Heart right ventricle (tissue), 16 donors: ENCODE results near the gene EVI5L. TPM values are rescaled to one million over a fixed set of nuclear protein-coding genes. Genes with fewer than 3 reads are reported as not detected.

Experiments
- ATAC-seq, 8 donors: fragments of 200-7000 bp; cut with Tn5 transposase; one replicate each; pipeline ENCODE4 v1.9.1; 2020; ENCODE audit warnings: mild to moderate bottlenecking in 8 of 8, moderate library complexity in 8 of 8, moderate number of reproducible peaks in 1 of 8
- DNase-seq, 2 donors: peaks; one replicate each; pipeline ENCODE4 v3.0.0-alpha.2; 2020
- H3K27ac ChIP-seq, 10 donors: fragments of 200-600 bp; sonication (generic) in 2 of 10; one replicate each; pipeline versions ENCODE4 v1.5.0 to v1.8.0; 2020 to 2022; ENCODE audit warnings: mild to moderate bottlenecking in 3 of 10
- H3K27me3 ChIP-seq, 7 donors: fragments of 200-600 bp; one replicate each; pipeline ENCODE4 v1.8.0; 2021 to 2022; ENCODE audit warnings: mild to moderate bottlenecking in 2 of 7
- H3K36me3 ChIP-seq, 9 donors: fragments of 200-600 bp; sonication (generic) in 1 of 9; one replicate each; pipeline versions ENCODE4 v1.5.0 to v1.8.0; 2020 to 2022; ENCODE audit warnings: mild to moderate bottlenecking in 2 of 9
- H3K4me1 ChIP-seq, 9 donors: fragments of 200-600 bp; sonication (generic) in 1 of 9; one replicate each; pipeline versions ENCODE4 v1.5.0 to v1.8.0; 2020 to 2022; ENCODE audit warnings: mild to moderate bottlenecking in 4 of 9
- H3K4me3 ChIP-seq, 10 donors: fragments of 200-600 bp; sonication (generic) in 2 of 10; one replicate each; pipeline versions ENCODE4 v1.5.0 to v1.8.0; 2020 to 2022; ENCODE audit warnings: mild to moderate bottlenecking in 7 of 10, moderate library complexity in 2 of 10
- H3K9me3 ChIP-seq, 11 donors: fragments of 200-600 bp in 10 of 11; sonication (generic) in 2 of 11; one replicate each; pipeline versions ENCODE4 v1.5.0 to v1.8.0; 2013 to 2022; ENCODE audit warnings: mild to moderate bottlenecking in 2 of 11, control low read depth in 1 of 11, moderate library complexity in 1 of 11
- CTCF ChIP-seq, 9 donors: fragments of 200-600 bp; sonication (generic) in 2 of 9; IDR thresholded peaks; one replicate each; pipeline versions ENCODE4 v1.5.0 to v1.8.0; 2021 to 2022; ENCODE audit warnings: antibody characterized with exemption in 9 of 9, mild to moderate bottlenecking in 5 of 9, moderate library complexity in 1 of 9
- WGBS, 2 donors: extraction: QIAGEN DNeasy Blood & Tissue Kit; methylation state at CpG; one replicate each; pipeline ENCODE4 v1.1.7; 2013; ENCODE audit warnings: inconsistent platforms in 1 of 2; 5-methylcytosine and 5-hydroxymethylcytosine counted together
- intact Hi-C, 10 donors: fragments of 100-400 bp; cut with DNase I; formaldehyde crosslinking; loops; one replicate each; pipeline versions ENCODE4 v1.11.1 to v1.14.2; 2022
- polyA plus RNA-seq, 2 donors: library from polyadenylated mRNA; stranded (reverse); fragments of 200-250 nt; gene quantifications; one replicate each; pipeline ENCODE4 v1.2.3, GENCODE V29; 2013
- total RNA-seq, 10 donors: library from RNA; stranded (reverse); fragmentation: NEBNext Ultra II Directional in 3 of 10; extraction: Animal tissue kit (Norgen Biotek cat#: 25700) in 3 of 10; gene quantifications; one replicate each; pipeline versions ENCODE4 v1.2.1 to v1.2.4, GENCODE V29; 2021 to 2023
- donor health status: Arrhythmogenic right ventricular cardiomyopathy.
- donor health status: ischemic (EF 13 %, LVEDD 7.1; RV severe dilation, severe dysfunction).
- donor health status: healthy with polysubstance abuse.
- donor health status: DM: no; HTN: yes; CAD: no.
- donor health status: DM: no; HTN: no; CAD: no.
- donor health status: ischemic (EF 25% LVEDD 6.9; RV normal size, moderate dysfunction).
- donor health status: ischemic (EF 25% LVEDD 5.7; RV mildly dilated, moderate dysfunction).
- donor health status: healthy.
- donor health status: DM: yes; HTN: yes; CAD: no.
- donor health status: Ischemic cardiomyopathy.
- donor health status: ischemic (EF 35%, LVEDD 5.7; RV mildly dilated, moderate dysfunction).
- donor health status: nonischemic (EF 11% LVEDD 7.7; RV severe dilation, severe dysfunction).
- donor health status: DM: yes; HTN: yes; CAD: no.
- donor health status: PGD.
- donor health status: ischemic (EF 29% LVEDD 5.4; RV normal size, mild dysfunction).
- donor health status: nonischemic (EF 23%, LVEDD 6.1; RV moderate dilation, normal function).

Gene EVI5L
- total and polyA plus RNA-seq, 12 donors: 12.9 to 26.3 (median 20.3) TPM

GRCh38 chr19:7842661-7843294 is 12.8 kb downstream of the EVI5L start:
- H3K27me3 ChIP-seq: no peaks in the 10 kb centered on the region
- no peak overlapping the region for H3K4me3 ChIP-seq
- ATAC-seq (no peak), DNase-seq (no peak)
- intact Hi-C loops: no loop called here
- no peaks in the 10 kb centered on the region for H3K36me3 ChIP-seq
- TF ChIP-seq CTCF (IDR thresholded peaks at IDR 0.05): no peak
- no peaks in the 10 kb centered on the region for H3K9me3 ChIP-seq
- WGBS, 2 donors: 95 to 97% methylated on average over 12 of the region's 12 CpGs
- H3K4me1 ChIP-seq: no peaks in the 10 kb centered on the region
- H3K27ac ChIP-seq: no peak overlapping the region

GRCh38 chr19:7843521-7843920 is 13.5 kb downstream of the EVI5L start:
- no peak for TF ChIP-seq CTCF (IDR thresholded peaks at IDR 0.05)
- Histone ChIP-seq H3K27me3 (no peaks in the 10 kb centered on the region), H3K36me3 (no peaks in the 10 kb centered on the region), H3K27ac (no peak overlapping the region), H3K4me3 (no peak overlapping the region), H3K9me3 (no peaks in the 10 kb centered on the region), H3K4me1 (no peaks in the 10 kb centered on the region)
- 92 to 95% methylated on average over 6 of the region's 6 CpGs for WGBS, 2 donors
- intact Hi-C loops: no loop called here
- ATAC-seq (no peak), DNase-seq (no peak)

GRCh38 chr19:7844405-7844804 is 14.4 kb downstream of the EVI5L start:
- peaks cover 0 to under 1% (median 0%) of the 10 kb centered on the region in 9 donors for H3K4me1 ChIP-seq
- 85 to 95% methylated on average over 5 of the region's 5 CpGs for WGBS, 2 donors
- no peak for TF ChIP-seq CTCF (IDR thresholded peaks at IDR 0.05)
- H3K4me3 ChIP-seq: no peak overlapping the region
- intact Hi-C loops: no loop called here
- peaks cover 0 to 7% (median 0%) of the 10 kb centered on the region in 9 donors for H3K36me3 ChIP-seq
- no peak for ATAC-seq
- DNase-seq: no peak
- H3K27ac ChIP-seq: no peak overlapping the region
- no peaks in the 10 kb centered on the region for H3K27me3 ChIP-seq
- H3K9me3 ChIP-seq: no peaks in the 10 kb centered on the region

- intact Hi-C loops: no loop called here
- ATAC-seq (no peak), DNase-seq (no peak)
- Histone ChIP-seq H3K9me3 (no peaks in the 10 kb centered on the region), H3K27me3 (no peaks in the 10 kb centered on the region), H3K4me1 (peaks cover 0 to 6% (median 0%) of the 10 kb centered on the region in 9 donors), H3K36me3 (peaks cover 0 to 9% (median 0%) of the 10 kb centered on the region in 9 donors), H3K27ac (no peak overlapping the region), H3K4me3 (no peak overlapping the region)
- 81 to 92% methylated on average over 10 of the region's 10 CpGs for WGBS, 2 donors
- no peak for TF ChIP-seq CTCF (IDR thresholded peaks at IDR 0.05)
Measured at GRCh38 chr19:7844951-7845350, 14.9 kb downstream of the EVI5L start.
